22Rv1 (cell line): ENCODE measurements around the gene INO80C.

Experiments used
- ZFX ChIP-seq: fragments of 450-650 bp; IDR thresholded peaks from 2 replicates; pipeline ENCODE4 v1.6.1; 2017; ENCODE audit warnings: antibody characterized with exemption, borderline replicate concordance
- TF ChIP-seq, protein P1 (sequence below): fragments of 450-650 bp; IDR thresholded peaks from 2 replicates; pipeline ENCODE4 v1.5.1; 2017; ENCODE audit warnings: mild to moderate bottlenecking

DNA sequence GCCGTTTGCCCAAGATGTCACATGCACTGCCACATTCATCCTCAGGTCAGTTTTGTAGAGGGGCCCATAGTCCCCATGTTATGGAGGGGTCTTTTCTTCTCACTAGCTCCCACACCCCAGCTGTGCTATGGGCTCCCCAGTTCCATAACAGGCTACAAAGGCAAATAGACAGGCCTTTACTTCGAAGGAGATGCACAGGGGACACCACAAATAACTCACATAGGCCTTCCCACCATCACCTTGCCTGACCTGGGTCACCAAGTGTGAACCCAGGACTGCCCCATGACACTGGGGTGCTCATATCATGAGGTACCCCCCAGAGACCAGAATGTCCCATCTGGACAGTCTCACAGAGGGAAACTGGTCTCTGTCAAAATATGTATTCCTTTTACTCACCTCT lies 15.0 kb upstream of the INO80C start:
- TF ChIP-seq, protein P1, sequence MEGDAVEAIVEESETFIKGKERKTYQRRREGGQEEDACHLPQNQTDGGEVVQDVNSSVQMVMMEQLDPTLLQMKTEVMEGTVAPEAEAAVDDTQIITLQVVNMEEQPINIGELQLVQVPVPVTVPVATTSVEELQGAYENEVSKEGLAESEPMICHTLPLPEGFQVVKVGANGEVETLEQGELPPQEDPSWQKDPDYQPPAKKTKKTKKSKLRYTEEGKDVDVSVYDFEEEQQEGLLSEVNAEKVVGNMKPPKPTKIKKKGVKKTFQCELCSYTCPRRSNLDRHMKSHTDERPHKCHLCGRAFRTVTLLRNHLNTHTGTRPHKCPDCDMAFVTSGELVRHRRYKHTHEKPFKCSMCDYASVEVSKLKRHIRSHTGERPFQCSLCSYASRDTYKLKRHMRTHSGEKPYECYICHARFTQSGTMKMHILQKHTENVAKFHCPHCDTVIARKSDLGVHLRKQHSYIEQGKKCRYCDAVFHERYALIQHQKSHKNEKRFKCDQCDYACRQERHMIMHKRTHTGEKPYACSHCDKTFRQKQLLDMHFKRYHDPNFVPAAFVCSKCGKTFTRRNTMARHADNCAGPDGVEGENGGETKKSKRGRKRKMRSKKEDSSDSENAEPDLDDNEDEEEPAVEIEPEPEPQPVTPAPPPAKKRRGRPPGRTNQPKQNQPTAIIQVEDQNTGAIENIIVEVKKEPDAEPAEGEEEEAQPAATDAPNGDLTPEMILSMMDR = no peak
- no peak for TF ChIP-seq ZFX
